ENCODE results near the gene CD200R1.

DNA sequence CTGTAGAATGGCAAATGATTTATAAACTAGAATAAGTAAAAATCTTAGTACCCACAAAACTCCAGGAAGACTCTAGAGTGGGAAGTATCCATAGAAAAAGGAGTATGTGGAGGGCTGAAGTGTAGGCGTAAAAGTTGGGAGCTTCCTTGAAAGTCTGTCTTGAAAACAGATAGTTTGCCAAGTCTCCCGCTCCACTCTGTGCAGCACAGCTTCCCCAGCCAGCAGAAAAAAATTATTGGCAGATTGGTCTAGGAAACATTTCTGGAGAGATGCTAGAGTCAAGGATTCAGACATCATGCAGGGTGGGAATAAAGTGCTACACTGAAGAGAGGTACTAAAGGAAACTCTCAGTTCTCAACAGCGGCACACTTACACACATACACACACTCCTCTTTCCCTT is 74.8 kb downstream of the CD200R1 start:
- TF ChIP-seq, protein P1, sequence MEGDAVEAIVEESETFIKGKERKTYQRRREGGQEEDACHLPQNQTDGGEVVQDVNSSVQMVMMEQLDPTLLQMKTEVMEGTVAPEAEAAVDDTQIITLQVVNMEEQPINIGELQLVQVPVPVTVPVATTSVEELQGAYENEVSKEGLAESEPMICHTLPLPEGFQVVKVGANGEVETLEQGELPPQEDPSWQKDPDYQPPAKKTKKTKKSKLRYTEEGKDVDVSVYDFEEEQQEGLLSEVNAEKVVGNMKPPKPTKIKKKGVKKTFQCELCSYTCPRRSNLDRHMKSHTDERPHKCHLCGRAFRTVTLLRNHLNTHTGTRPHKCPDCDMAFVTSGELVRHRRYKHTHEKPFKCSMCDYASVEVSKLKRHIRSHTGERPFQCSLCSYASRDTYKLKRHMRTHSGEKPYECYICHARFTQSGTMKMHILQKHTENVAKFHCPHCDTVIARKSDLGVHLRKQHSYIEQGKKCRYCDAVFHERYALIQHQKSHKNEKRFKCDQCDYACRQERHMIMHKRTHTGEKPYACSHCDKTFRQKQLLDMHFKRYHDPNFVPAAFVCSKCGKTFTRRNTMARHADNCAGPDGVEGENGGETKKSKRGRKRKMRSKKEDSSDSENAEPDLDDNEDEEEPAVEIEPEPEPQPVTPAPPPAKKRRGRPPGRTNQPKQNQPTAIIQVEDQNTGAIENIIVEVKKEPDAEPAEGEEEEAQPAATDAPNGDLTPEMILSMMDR (IDR thresholded peaks at IDR 0.05; ENCODE audit: poor library complexity, severe bottlenecking), result no peak
- no peak for TF ChIP-seq POLR2AphosphoS5 (IDR thresholded peaks at IDR 0.05)
- no peak for TF ChIP-seq EP300 (conservative IDR thresholded peaks at IDR 0.05; ENCODE audit: poor library complexity, severe bottlenecking)
- no peak for TF ChIP-seq MXI1 (conservative IDR thresholded peaks at IDR 0.05; ENCODE audit: poor library complexity, severe bottlenecking)
- TF ChIP-seq TAF1 (IDR thresholded peaks at IDR 0.05; ENCODE audit: low read depth), result no peak
- no peak for TF ChIP-seq EZH2 (IDR thresholded peaks at IDR 0.05; ENCODE audit: borderline replicate concordance, insufficient read depth, low read length, poor library complexity, severe bottlenecking)
- TF ChIP-seq, protein P2, sequence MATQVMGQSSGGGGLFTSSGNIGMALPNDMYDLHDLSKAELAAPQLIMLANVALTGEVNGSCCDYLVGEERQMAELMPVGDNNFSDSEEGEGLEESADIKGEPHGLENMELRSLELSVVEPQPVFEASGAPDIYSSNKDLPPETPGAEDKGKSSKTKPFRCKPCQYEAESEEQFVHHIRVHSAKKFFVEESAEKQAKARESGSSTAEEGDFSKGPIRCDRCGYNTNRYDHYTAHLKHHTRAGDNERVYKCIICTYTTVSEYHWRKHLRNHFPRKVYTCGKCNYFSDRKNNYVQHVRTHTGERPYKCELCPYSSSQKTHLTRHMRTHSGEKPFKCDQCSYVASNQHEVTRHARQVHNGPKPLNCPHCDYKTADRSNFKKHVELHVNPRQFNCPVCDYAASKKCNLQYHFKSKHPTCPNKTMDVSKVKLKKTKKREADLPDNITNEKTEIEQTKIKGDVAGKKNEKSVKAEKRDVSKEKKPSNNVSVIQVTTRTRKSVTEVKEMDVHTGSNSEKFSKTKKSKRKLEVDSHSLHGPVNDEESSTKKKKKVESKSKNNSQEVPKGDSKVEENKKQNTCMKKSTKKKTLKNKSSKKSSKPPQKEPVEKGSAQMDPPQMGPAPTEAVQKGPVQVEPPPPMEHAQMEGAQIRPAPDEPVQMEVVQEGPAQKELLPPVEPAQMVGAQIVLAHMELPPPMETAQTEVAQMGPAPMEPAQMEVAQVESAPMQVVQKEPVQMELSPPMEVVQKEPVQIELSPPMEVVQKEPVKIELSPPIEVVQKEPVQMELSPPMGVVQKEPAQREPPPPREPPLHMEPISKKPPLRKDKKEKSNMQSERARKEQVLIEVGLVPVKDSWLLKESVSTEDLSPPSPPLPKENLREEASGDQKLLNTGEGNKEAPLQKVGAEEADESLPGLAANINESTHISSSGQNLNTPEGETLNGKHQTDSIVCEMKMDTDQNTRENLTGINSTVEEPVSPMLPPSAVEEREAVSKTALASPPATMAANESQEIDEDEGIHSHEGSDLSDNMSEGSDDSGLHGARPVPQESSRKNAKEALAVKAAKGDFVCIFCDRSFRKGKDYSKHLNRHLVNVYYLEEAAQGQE (IDR thresholded peaks at IDR 0.05; ENCODE audit: borderline replicate concordance), result no peak
- TF ChIP-seq RAD21 (conservative IDR thresholded peaks at IDR 0.05), result no peak
- no peak for TF ChIP-seq SMC3 (conservative IDR thresholded peaks at IDR 0.05; ENCODE audit: poor library complexity)
